Measurements from ENCODE around the gene USP17L29. TPM values are rescaled to one million over a fixed set of nuclear protein-coding genes. Genes with fewer than 3 reads are reported as not detected.
"Not testable (repeated sequence)": the region's sequence is repeated elsewhere in the genome, so short reads cannot be mapped to it uniquely, and the experiment has no call there.

USP17L29 gene
- total RNA-seq, 2 experiments from 2014 or later = not detected

- no peak overlapping the region for H3K4me3 Mint-ChIP-seq
- ChIA-PET CTCF (no interaction called here), POLR2A (no interaction called here)
- peaks cover 2% of the 10 kb centered on the region for H3K4me1 Mint-ChIP-seq (ENCODE audit: low read depth)
- intact Hi-C loops (cut with micrococcal nuclease) = no loop called here
- no peak for DNase-seq
- no peaks in the 10 kb centered on the region for H3K9me3 Mint-ChIP-seq
- no peaks in the 10 kb centered on the region for H3K36me3 Mint-ChIP-seq
- H3K27me3 Mint-ChIP-seq = peaks cover 3% of the 10 kb centered on the region
- H3K27ac Mint-ChIP-seq = no peak overlapping the region
Observed at GRCh38 chr4:9384126-9384525, 30.7 kb downstream of the USP17L29 start.

- H3K4me1 Mint-ChIP-seq (ENCODE audit: low read depth) = not testable (repeated sequence)
Observed at GRCh38 chr4:9389001-9389400, 35.6 kb downstream of the USP17L29 start.

More at GRCh38 chr4:9389001-9389400, 35.6 kb downstream of the USP17L29 start:
- CTCF ChIA-PET; DNase-seq; POLR2A ChIA-PET; H3K27ac Mint-ChIP-seq; H3K9me3 Mint-ChIP-seq; H3K4me3 Mint-ChIP-seq; H3K27me3 Mint-ChIP-seq; intact Hi-C loops (cut with micrococcal nuclease); H3K36me3 Mint-ChIP-seq: not testable (repeated sequence)

Other genes starting within 250 kb of the USP17L29 start
- gene FAM90A26, start 183.2 kb upstream of the USP17L29 start, total RNA-seq = not detected
- not detected for gene USP17L10, start 143.0 kb upstream of the USP17L29 start, total RNA-seq
- not detected for gene USP17L11, start 138.2 kb upstream of the USP17L29 start, total RNA-seq
- gene USP17L12, start 133.5 kb upstream of the USP17L29 start, total RNA-seq = not detected
- not detected for gene USP17L13, start 128.7 kb upstream of the USP17L29 start, total RNA-seq
- not detected for gene USP17L15, start 119.3 kb upstream of the USP17L29 start, total RNA-seq
- not detected for gene USP17L17, start 109.8 kb upstream of the USP17L29 start, total RNA-seq
- not detected for gene USP17L18, start 105.0 kb upstream of the USP17L29 start, total RNA-seq
- not detected for gene USP17L19, start 100.3 kb upstream of the USP17L29 start, total RNA-seq
- not detected for gene USP17L20, start 95.5 kb upstream of the USP17L29 start, total RNA-seq
- gene USP17L21, start 90.8 kb upstream of the USP17L29 start, total RNA-seq = not detected
- gene USP17L22, start 86.0 kb upstream of the USP17L29 start, total RNA-seq = not detected
- not detected for gene USP17L24, start 28.5 kb upstream of the USP17L29 start, total RNA-seq
- not detected for gene USP17L25, start 23.7 kb upstream of the USP17L29 start, total RNA-seq
- gene USP17L26, start 19.0 kb upstream of the USP17L29 start, total RNA-seq = not detected
- gene USP17L5, start 14.2 kb upstream of the USP17L29 start, total RNA-seq = not detected
- not detected for gene USP17L27, start 9.5 kb upstream of the USP17L29 start, total RNA-seq
- gene USP17L28, start 4.7 kb upstream of the USP17L29 start, total RNA-seq = not detected
- not detected for gene USP17L30, start 9.5 kb downstream of the USP17L29 start, total RNA-seq
- gene DEFB131A, start 90.8 kb downstream of the USP17L29 start, total RNA-seq = not detected